ENCODE results near the gene GAREM2.

GAREM2 gene

GRCh38 chr2:26187537-26188104, 14.7 kb downstream of the GAREM2 start:
- no peak for DNase-seq (ENCODE audit: low read depth, low spot score)

- DNase-seq (ENCODE audit: low read depth, low spot score), result no peak
Measured at GRCh38 chr2:26189123-26189522, 16.2 kb downstream of the GAREM2 start.

DNA sequence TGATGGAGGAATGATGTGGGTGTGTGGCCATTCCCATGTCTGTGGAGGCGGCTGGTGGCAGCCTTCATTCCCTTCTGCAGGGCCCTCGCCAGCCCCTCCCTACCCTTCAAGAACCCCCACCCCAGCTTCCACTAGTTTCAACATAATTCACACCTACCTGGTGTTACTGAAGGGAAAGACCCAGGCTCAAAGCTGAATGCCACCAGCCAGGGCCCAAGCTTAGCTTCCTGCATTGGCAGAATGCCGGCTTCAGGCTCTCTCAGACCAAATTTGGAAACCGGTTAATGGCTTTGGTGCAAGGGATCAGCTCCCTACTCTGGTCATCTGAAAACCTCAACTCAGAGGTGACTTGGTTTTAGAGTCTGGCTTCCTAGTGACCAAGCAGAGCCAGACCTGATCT, 16.9 kb downstream of the GAREM2 start:
- no peak for DNase-seq (ENCODE audit: low read depth, low spot score)

- DNase-seq (ENCODE audit: low read depth, low spot score), result no peak
Measured at GRCh38 chr2:26190369-26190768, 17.5 kb downstream of the GAREM2 start.

GRCh38 chr2:26191316-26192159, 18.6 kb downstream of the GAREM2 start:
- no peak for DNase-seq (ENCODE audit: low read depth, low spot score)

DNA sequence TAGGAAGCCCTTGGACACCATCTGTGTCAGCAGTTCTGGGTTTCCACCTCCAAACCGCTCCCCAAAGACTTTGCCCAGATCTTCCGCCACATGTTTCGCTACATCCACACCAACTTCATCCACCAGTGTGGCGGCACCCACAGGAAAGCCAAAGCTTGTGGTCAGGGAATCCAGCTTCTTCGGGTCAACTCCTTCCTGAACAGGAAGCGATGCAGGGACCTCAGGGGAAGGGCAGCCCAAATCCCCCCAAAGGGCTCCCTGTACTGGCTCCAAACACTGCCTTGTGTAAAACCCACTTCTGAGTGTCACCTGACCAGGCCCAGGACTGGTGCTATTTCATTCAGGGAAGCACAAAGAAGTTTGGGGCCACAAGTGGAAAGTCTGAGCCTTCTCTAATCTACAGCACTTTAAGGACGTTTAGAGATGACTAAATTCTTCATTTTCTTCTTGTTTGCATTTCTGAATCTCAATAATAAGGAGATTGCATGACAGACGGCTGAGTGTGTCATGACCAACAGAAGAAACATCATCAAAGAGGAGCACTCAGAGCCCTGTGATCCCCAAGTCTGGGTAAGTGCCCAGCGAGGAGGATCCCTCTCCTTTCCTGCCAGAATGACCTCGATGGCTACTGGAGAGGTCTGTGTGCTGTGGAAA, 20.8 kb downstream of the GAREM2 start:
- no peak for DNase-seq (ENCODE audit: low read depth, low spot score)

- DNase-seq (ENCODE audit: low read depth, low spot score), result no peak
Measured at GRCh38 chr2:26195040-26195984, 22.4 kb downstream of the GAREM2 start.

- no peak for DNase-seq (ENCODE audit: low read depth, low spot score)
Measured at GRCh38 chr2:26196683-26197418, 24.0 kb downstream of the GAREM2 start.

DNA sequence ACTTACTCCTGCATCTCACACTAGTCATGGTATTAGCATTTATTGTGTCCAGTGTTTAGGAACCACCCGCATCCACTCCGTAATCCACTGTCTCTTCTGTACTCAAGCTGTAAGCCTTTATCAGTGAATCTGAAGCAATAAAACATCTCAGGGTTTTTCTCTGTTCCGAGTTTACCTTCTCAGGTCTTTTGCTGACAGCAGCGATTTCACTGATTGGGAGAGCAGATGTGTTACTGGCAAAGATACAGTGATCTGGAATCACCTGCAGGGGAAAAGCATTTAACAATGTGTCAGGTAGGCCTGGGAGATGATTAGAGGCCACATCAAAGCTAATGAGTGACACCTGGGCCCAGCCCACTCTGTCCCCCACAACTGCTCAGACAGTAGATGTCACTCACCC, 24.6 kb downstream of the GAREM2 start:
- DNase-seq (ENCODE audit: low read depth, low spot score), result no peak

- DNase-seq (ENCODE audit: low read depth, low spot score), result no peak
Measured at GRCh38 chr2:26202981-26203490, 30.1 kb downstream of the GAREM2 start.

DNA sequence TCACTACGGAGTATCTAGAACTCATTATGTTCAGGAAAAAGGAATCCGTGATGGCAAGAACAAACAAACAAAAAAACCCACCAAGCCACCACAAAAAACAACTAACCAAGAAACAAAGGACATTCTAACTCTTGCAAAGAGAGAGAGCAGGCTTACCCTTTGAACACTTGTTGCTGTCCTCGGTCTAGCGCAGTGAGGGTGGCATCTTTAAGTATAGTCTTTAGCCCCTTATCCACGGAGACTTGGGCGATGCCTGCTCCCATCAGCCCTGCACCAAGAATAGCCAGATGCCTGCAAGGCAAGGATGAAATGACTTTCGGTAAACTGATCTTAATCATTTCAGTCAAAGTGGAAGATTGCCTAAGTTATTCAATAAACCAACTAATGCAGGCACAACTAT, 31.0 kb downstream of the GAREM2 start:
- DNase-seq (ENCODE audit: low read depth, low spot score), result no peak

GRCh38 chr2:26212011-26212410, 39.1 kb downstream of the GAREM2 start:
- DNase-seq (ENCODE audit: low read depth, low spot score), result no peak

DNA sequence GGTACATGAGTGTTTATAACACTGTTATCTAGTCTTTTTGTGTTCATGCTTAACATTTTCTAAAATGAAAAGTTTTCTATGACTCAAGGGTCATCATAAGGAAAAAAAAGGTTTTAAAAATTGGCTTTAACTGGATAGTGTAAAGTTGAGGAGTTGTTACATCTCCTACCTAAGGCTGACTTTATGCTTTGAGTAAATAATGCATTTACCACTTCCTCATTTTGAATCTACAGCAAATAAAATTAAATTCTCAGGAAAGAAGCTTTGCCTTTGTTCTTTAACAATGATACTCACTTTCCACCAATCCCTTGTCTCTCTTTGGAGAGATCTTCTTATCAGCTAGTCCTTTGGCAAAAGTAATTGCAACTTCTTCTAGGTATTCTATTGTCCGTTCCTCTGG, 41.9 kb downstream of the GAREM2 start:
- no peak for DNase-seq (ENCODE audit: low read depth, low spot score)

GRCh38 chr2:26215833-26216232, 42.9 kb downstream of the GAREM2 start:
- no peak for DNase-seq (ENCODE audit: low read depth, low spot score)

- DNase-seq (ENCODE audit: low read depth, low spot score), result no peak
Measured at GRCh38 chr2:26216587-26216986, 43.7 kb downstream of the GAREM2 start.

DNA sequence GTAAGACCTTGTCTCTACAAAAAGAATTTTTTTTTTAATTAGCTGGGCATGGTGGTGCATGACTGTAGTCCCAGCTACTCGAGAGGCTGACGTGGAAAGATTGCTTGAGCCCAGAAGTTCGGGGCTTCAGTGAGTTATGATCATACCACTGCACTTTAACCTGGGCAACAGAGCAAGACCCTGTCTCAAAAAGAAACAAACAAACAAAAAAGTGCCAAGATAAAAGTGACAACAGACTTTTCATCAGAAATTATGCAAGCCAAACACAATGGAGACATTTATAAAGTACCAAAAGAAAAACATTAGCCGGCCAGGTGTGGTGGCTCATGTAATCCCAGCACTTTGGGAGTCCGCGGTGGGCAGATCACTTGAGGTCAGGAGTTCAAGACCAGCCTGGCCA, 44.8 kb downstream of the GAREM2 start:
- DNase-seq (ENCODE audit: low read depth, low spot score), result no peak

DNA sequence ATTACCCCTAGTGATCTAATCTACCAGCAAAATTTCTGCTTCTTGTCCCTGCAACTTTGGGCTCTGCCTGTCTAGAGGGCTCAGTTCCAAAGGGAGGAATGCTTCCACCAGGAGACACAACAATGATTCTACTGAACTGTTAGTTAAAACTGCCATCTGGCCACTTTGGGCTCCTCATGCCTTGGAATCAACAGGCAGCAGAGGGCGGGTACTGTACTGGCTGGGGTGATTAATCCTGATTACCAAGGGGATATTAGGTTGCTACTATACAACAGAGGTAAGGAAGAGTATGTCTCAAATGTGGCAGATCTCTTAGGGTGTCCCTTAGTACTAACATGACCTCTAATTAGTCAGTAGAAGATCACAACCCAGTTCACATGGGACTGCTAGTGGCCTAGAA, 50.1 kb downstream of the GAREM2 start:
- DNase-seq (ENCODE audit: low read depth, low spot score), result no peak

DNA sequence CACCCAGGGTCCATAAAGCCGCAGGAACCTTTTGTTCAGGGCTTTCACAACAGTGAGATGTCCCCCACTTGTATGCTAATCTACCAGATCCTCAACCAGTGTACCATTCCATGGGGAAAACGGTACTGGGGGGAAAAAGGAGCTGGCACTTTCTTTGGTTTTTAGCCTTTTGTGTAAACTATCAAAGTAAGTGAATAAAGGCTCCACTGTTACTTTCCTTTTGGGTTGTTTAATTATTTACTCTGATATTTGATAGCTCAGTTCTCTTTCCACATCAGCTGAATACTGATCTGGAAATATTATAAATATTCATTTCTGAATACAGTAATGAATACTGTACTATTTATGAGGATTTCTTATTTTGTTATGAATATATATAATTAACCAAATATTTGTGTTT, 51.2 kb downstream of the GAREM2 start:
- no peak for DNase-seq (ENCODE audit: low read depth, low spot score)

GRCh38 chr2:26229595-26229994, 56.7 kb downstream of the GAREM2 start:
- no peak for DNase-seq (ENCODE audit: low read depth, low spot score)

- no peak for DNase-seq (ENCODE audit: low read depth, low spot score)
Measured at GRCh38 chr2:26230806-26231205, 57.9 kb downstream of the GAREM2 start.

DNA sequence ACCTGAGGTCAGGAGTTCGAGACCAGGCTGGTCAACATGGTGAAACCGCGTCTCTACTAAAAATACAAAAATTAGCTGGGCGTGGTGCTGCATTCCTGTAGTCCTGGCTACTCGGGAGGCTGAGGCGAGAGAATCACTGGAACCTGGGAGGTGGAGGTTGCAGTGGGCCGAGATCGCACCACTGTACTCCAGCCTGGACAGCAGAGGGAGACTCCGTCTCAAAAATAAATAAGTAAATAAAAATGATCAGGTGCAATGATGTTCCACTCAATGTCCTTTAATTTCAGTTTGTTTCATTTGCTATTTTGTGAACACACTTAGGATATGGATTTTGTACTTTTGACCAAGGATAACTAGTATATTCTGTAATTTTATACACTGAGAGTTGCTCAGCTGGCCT, 62.2 kb downstream of the GAREM2 start:
- DNase-seq (ENCODE audit: low read depth, low spot score), result no peak

All from brain pericyte (primary cell).